Parathyroid adenoma (tissue), 2 donors: ENCODE measurements around the gene CWC15.

ENCODE experiments used
- H2AFZ ChIP-seq: fragments of 300-600 bp; sonication (generic); one replicate; pipeline ENCODE4 v1.7.0; 2017; ENCODE audit warnings: antibody characterized with exemption, mild to moderate bottlenecking
- H3K27ac ChIP-seq: fragments of 300-600 bp; sonication (generic); one replicate; pipeline ENCODE4 v1.7.0; 2017
- H3K27me3 ChIP-seq: fragments of 300-600 bp; sonication (generic); one replicate; pipeline ENCODE4 v1.7.0; 2017; ENCODE audit warnings: low read length; ENCODE audit not compliant: control insufficient read depth, insufficient read depth
- H3K36me3 ChIP-seq: fragments of 300-600 bp; sonication (generic); one replicate; pipeline ENCODE4 v1.7.0; 2017; ENCODE audit warnings: low read length; ENCODE audit not compliant: control insufficient read depth, insufficient read depth
- H3K4me1 ChIP-seq: fragments of 300-600 bp; sonication (generic); one replicate; pipeline ENCODE4 v1.7.0; 2017; ENCODE audit warnings: control low read depth
- H3K4me2 ChIP-seq: fragments of 300-600 bp; sonication (generic); one replicate; pipeline ENCODE4 v1.7.0; 2017; ENCODE audit warnings: low read length
- H3K4me3 ChIP-seq: fragments of 300-600 bp; sonication (generic); one replicate; pipeline ENCODE4 v1.7.0; 2017; ENCODE audit warnings: low read depth, low read length
- H3K79me2 ChIP-seq: fragments of 300-600 bp; sonication (generic); one replicate; pipeline ENCODE4 v1.7.0; 2017; ENCODE audit warnings: control low read depth
- H3K9ac ChIP-seq: fragments of 300-600 bp; sonication (generic); one replicate; pipeline ENCODE4 v1.7.0; 2017; ENCODE audit warnings: mild to moderate bottlenecking
- H3K9me3 ChIP-seq: fragments of 300-600 bp; sonication (generic); one replicate; pipeline ENCODE4 v1.7.0; 2017; ENCODE audit warnings: low read length; ENCODE audit not compliant: control insufficient read depth
- TF ChIP-seq, protein P1 (sequence below): fragments of 300-600 bp; sonication (generic); IDR thresholded peaks from one replicate; pipeline ENCODE4 v1.7.0; 2017; ENCODE audit warnings: antibody characterized with exemption, mild to moderate bottlenecking
- donor health status: primary hyperparathyroidism.

The CWC15 gene

DNA sequence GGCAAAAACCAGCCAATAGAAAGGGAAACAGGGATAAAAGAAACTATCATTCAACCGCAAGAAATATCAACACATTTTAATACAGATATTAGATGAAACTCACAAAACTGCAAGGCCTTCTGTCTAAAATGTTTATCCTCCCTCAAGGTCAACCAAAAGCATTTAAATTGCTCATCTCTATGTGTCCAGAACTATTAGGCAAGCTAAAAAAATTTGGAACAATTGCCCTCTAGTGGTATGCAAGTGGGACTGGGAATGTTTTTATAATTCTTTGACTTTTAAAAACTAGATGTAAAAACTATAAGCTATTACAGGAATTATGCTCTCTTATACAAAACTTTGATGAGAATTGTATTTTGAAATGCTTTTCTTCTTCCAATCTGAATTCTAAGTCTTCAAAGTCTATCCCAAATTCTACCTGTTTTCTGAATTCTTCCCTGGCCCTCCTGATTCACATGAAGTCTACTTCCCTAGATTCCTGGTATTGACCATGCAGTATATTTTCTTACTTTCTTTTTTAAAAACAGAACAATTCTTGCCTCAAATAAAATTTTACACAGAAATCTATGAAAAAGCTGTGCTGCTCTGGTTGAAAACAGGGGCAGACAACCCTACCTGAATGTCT is 4.9 kb downstream of the CWC15 start:
- no peaks in the 10 kb centered on the region for H3K9me3 ChIP-seq
- H3K4me3 ChIP-seq: no peak overlapping the region
- H3K36me3 ChIP-seq: no peaks in the 10 kb centered on the region
- H3K27me3 ChIP-seq: no peaks in the 10 kb centered on the region
- peaks cover 4% of the 10 kb centered on the region for H3K79me2 ChIP-seq
- TF ChIP-seq, protein P1, sequence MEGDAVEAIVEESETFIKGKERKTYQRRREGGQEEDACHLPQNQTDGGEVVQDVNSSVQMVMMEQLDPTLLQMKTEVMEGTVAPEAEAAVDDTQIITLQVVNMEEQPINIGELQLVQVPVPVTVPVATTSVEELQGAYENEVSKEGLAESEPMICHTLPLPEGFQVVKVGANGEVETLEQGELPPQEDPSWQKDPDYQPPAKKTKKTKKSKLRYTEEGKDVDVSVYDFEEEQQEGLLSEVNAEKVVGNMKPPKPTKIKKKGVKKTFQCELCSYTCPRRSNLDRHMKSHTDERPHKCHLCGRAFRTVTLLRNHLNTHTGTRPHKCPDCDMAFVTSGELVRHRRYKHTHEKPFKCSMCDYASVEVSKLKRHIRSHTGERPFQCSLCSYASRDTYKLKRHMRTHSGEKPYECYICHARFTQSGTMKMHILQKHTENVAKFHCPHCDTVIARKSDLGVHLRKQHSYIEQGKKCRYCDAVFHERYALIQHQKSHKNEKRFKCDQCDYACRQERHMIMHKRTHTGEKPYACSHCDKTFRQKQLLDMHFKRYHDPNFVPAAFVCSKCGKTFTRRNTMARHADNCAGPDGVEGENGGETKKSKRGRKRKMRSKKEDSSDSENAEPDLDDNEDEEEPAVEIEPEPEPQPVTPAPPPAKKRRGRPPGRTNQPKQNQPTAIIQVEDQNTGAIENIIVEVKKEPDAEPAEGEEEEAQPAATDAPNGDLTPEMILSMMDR: peak; percentile 30
- H3K9ac ChIP-seq: no peak overlapping the region
- H2AFZ ChIP-seq: no peak overlapping the region
- H3K4me1 ChIP-seq: no peaks in the 10 kb centered on the region
- H3K27ac ChIP-seq: no peak overlapping the region
- H3K4me2 ChIP-seq: no peak overlapping the region

DNA sequence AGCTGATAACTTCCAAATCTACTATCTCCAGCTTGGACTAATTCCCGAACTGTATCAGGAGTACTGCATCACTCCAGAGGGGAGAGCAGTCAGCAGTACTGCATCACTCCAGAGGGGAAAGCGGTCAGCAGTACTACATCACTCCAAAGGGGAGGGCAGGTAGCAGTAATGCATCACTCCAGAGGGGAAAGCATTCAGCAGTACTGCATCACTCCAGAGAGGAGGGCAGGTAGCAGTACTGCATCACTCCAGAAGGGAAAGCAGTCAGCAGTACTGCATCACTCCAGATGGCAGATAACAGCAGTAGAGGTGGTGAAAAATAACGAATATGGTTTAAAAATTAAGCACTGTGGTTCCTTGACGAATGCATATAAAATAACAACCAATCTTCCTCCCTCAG is 8.4 kb downstream of the CWC15 start:
- no peaks in the 10 kb centered on the region for H3K79me2 ChIP-seq
- H3K4me1 ChIP-seq: no peaks in the 10 kb centered on the region
- no peak overlapping the region for H3K27ac ChIP-seq
- TF ChIP-seq, protein P1: no peak
- H2AFZ ChIP-seq: no peak overlapping the region
- no peak overlapping the region for H3K9ac ChIP-seq
- H3K9me3 ChIP-seq: no peaks in the 10 kb centered on the region
- H3K36me3 ChIP-seq: no peaks in the 10 kb centered on the region
- H3K4me3 ChIP-seq: no peak overlapping the region
- H3K4me2 ChIP-seq: no peak overlapping the region
- no peaks in the 10 kb centered on the region for H3K27me3 ChIP-seq

DNA sequence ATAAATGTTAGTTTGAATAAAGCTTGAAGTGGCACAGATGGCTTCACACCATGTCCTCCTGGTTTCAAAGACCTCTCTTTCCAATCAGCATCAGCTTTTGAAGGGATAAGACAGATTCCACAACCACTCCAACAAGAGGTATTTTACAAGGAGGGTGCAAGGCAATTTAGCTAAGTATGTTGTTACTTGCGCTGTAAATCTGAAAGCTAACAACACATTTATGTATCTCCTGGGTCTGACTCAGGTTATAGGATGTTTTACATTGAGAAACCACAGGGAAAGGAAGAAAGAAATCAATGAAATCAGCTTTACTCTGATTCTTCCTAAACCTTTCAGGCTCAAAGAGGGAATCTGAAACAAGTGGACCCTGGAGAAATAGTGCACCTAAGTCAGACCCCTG is 12.1 kb downstream of the CWC15 start:
- Histone ChIP-seq H3K27ac (no peak overlapping the region), H3K36me3 (no peaks in the 10 kb centered on the region)
- TF ChIP-seq, protein P1: no peak

DNA sequence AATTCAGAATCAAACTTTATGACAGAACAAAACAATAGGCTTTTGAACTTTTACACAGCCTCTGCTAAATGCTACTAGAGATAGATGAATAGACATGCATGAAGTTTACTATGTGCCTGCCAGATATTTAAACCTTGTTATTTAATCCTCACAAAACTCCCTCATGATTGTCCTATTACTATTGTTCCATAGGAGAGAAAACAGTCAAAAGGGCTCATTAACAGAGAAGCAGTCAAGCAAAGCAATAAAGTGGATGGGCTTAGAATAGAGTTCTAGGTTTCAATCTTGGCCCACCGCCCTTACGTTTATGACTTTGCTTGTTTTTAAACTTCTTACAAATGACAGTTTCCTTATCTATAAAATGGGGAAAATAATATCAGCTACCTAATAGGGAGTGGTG is 12.9 kb downstream of the CWC15 start:
- Histone ChIP-seq H3K27me3 (no peaks in the 10 kb centered on the region), H3K9me3 (no peaks in the 10 kb centered on the region), H3K36me3 (no peaks in the 10 kb centered on the region), H3K4me1 (no peaks in the 10 kb centered on the region), H3K4me3 (no peak overlapping the region), H2AFZ (no peak overlapping the region), H3K27ac (no peak overlapping the region), H3K4me2 (no peak overlapping the region), H3K79me2 (no peaks in the 10 kb centered on the region), H3K9ac (no peak overlapping the region)
- TF ChIP-seq, protein P1: no peak

More for the DNA sequence above, 12.1 kb downstream of the CWC15 start:
- Histone ChIP-seq H2AFZ (no peak overlapping the region), H3K9ac (no peak overlapping the region), H3K4me2 (no peak overlapping the region), H3K9me3 (no peaks in the 10 kb centered on the region), H3K27me3 (no peaks in the 10 kb centered on the region), H3K4me1 (no peaks in the 10 kb centered on the region), H3K4me3 (no peak overlapping the region), H3K79me2 (no peaks in the 10 kb centered on the region)

DNA sequence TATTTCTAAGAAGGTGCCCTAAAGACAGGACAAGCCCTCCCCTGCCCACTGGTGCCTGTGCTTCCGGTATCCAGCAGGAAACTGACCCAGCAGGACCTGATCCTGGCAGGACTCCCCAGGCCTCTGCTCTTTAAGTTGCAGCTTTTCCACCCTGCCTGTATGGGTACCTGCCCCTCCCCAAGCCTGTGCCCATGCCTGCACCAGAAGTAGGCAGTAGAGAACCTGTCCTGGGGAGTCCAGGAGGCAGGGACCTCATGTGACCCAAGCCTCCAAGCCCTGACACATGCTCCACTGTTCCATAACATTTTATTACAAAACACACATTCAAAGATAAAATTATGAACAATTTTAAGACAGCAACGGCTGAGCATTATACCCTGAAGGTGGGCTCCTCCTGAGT is 14.2 kb downstream of the CWC15 start:
- Histone ChIP-seq H3K9ac (no peak overlapping the region), H3K36me3 (no peaks in the 10 kb centered on the region)

More for the DNA sequence above, 14.2 kb downstream of the CWC15 start:
- Histone ChIP-seq H3K27me3 (no peaks in the 10 kb centered on the region), H2AFZ (no peak overlapping the region), H3K4me3 (no peak overlapping the region), H3K79me2 (no peaks in the 10 kb centered on the region), H3K4me1 (no peaks in the 10 kb centered on the region), H3K4me2 (no peak overlapping the region), H3K9me3 (no peaks in the 10 kb centered on the region), H3K27ac (no peak overlapping the region)
- TF ChIP-seq, protein P1: no peak
